ENCODE data around the gene FCAR. TPM values are rescaled to one million over a fixed set of nuclear protein-coding genes. Genes with fewer than 3 reads are reported as not detected.
"Not testable (repeated sequence)": the region's sequence is repeated elsewhere in the genome, so short reads cannot be mapped to it uniquely, and the experiment has no call there.

FCAR gene
- total and polyA plus RNA-seq, 4 donors = 0.18 to 9.1 TPM; not detected in 2

GRCh38 chr19:54921082-54921481 is 47.0 kb downstream of the FCAR start:
- no peaks in the 10 kb centered on the region for H3K27me3 ChIP-seq (ENCODE audit: control insufficient read depth, insufficient read depth, low read length)
- H3K36me3 ChIP-seq (ENCODE audit: control insufficient read depth, insufficient read depth, low read length) = no peaks in the 10 kb centered on the region
- no peak overlapping the region for H3K27ac ChIP-seq (ENCODE audit: low read depth, low read length)
- no peak overlapping the region for H3K4me3 ChIP-seq (ENCODE audit: low read depth, low read length)
- 80% methylated on average over 7 of the region's 7 CpGs for WGBS (ENCODE audit: insufficient coverage)
- H3K9me3 ChIP-seq (ENCODE audit: control insufficient read depth, insufficient read depth, low read length) = no peaks in the 10 kb centered on the region
- H3K4me1 ChIP-seq (ENCODE audit: control insufficient read depth, insufficient read depth, low read length) = peaks cover 2% of the 10 kb centered on the region
- no peak for DNase-seq (ENCODE audit: low read depth in 4 of 6, low spot score in 6 of 6)

GRCh38 chr19:54923276-54923675 is 49.2 kb downstream of the FCAR start:
- H3K4me3 ChIP-seq (ENCODE audit: low read depth, low read length) = no peak overlapping the region
- H3K4me1 ChIP-seq (ENCODE audit: control insufficient read depth, insufficient read depth, low read length) = peaks cover 2% of the 10 kb centered on the region
- H3K36me3 ChIP-seq (ENCODE audit: control insufficient read depth, insufficient read depth, low read length) = no peaks in the 10 kb centered on the region
- WGBS (ENCODE audit: insufficient coverage) = 68% methylated on average over 5 of the region's 9 CpGs
- H3K27me3 ChIP-seq (ENCODE audit: control insufficient read depth, insufficient read depth, low read length) = no peaks in the 10 kb centered on the region
- DNase-seq (ENCODE audit: low read depth in 4 of 6, low spot score in 6 of 6) = no peak
- H3K27ac ChIP-seq (ENCODE audit: low read depth, low read length) = no peak overlapping the region
- no peaks in the 10 kb centered on the region for H3K9me3 ChIP-seq (ENCODE audit: control insufficient read depth, insufficient read depth, low read length)

GRCh38 chr19:54928299-54928698 is 54.3 kb downstream of the FCAR start:
- no peaks in the 10 kb centered on the region for H3K36me3 ChIP-seq (ENCODE audit: control insufficient read depth, insufficient read depth, low read length)
- no peak overlapping the region for H3K27ac ChIP-seq (ENCODE audit: low read depth, low read length)
- no peaks in the 10 kb centered on the region for H3K27me3 ChIP-seq (ENCODE audit: control insufficient read depth, insufficient read depth, low read length)
- WGBS (ENCODE audit: insufficient coverage) = 96% methylated on average over 2 of the region's 2 CpGs
- no peak for DNase-seq (ENCODE audit: low read depth in 4 of 6, low spot score in 6 of 6)
- no peak overlapping the region for H3K4me3 ChIP-seq (ENCODE audit: low read depth, low read length)
- H3K9me3 ChIP-seq (ENCODE audit: control insufficient read depth, insufficient read depth, low read length) = peaks cover 3% of the 10 kb centered on the region
- no peaks in the 10 kb centered on the region for H3K4me1 ChIP-seq (ENCODE audit: control insufficient read depth, insufficient read depth, low read length)

GRCh38 chr19:54937926-54938325 is 63.9 kb downstream of the FCAR start:
- no peak for DNase-seq (ENCODE audit: low read depth in 4 of 6, low spot score in 6 of 6)
- 88% methylated on average over 9 of the region's 9 CpGs for WGBS (ENCODE audit: insufficient coverage)
- Histone ChIP-seq H3K4me3 (ENCODE audit: low read depth, low read length) (no peak overlapping the region), H3K36me3 (ENCODE audit: control insufficient read depth, insufficient read depth, low read length) (no peaks in the 10 kb centered on the region), H3K27ac (ENCODE audit: low read depth, low read length) (no peak overlapping the region), H3K27me3 (ENCODE audit: control insufficient read depth, insufficient read depth, low read length) (no peaks in the 10 kb centered on the region), H3K9me3 (ENCODE audit: control insufficient read depth, insufficient read depth, low read length) (no peaks in the 10 kb centered on the region), H3K4me1 (ENCODE audit: control insufficient read depth, insufficient read depth, low read length) (no peaks in the 10 kb centered on the region)

- Histone ChIP-seq H3K9me3 (ENCODE audit: control insufficient read depth, insufficient read depth, low read length) (no peaks in the 10 kb centered on the region), H3K27me3 (ENCODE audit: control insufficient read depth, insufficient read depth, low read length) (no peaks in the 10 kb centered on the region), H3K4me3 (ENCODE audit: low read depth, low read length) (no peak overlapping the region), H3K4me1 (ENCODE audit: control insufficient read depth, insufficient read depth, low read length) (no peaks in the 10 kb centered on the region), H3K27ac (ENCODE audit: low read depth, low read length) (no peak overlapping the region), H3K36me3 (ENCODE audit: control insufficient read depth, insufficient read depth, low read length) (no peaks in the 10 kb centered on the region)
- 79% methylated on average over 10 of the region's 11 CpGs for WGBS (ENCODE audit: insufficient coverage)
- DNase-seq (ENCODE audit: low read depth in 4 of 6, low spot score in 6 of 6) = no peak
Measured at GRCh38 chr19:54938906-54939305, 64.9 kb downstream of the FCAR start.

- H3K4me3 ChIP-seq (ENCODE audit: low read depth, low read length); DNase-seq (ENCODE audit: low read depth in 4 of 6, low spot score in 6 of 6); H3K9me3 ChIP-seq (ENCODE audit: control insufficient read depth, insufficient read depth, low read length); H3K4me1 ChIP-seq (ENCODE audit: control insufficient read depth, insufficient read depth, low read length); H3K27me3 ChIP-seq (ENCODE audit: control insufficient read depth, insufficient read depth, low read length); H3K27ac ChIP-seq (ENCODE audit: low read depth, low read length); H3K36me3 ChIP-seq (ENCODE audit: control insufficient read depth, insufficient read depth, low read length): not testable (repeated sequence)
- 68% methylated on average over 6 of the region's 28 CpGs for WGBS (ENCODE audit: insufficient coverage)
Measured at GRCh38 chr19:54939538-54939937, 65.5 kb downstream of the FCAR start.

Small RNA genes within 50 kb of the gene (small RNA-seq; reads per million reads assigned to genes)
- gene RNU6-222P (ENCODE audit: low replicate concordance) = 0.06 reads per million

Other genes with a start within 250 kb of the FCAR start
- 1 to 10 TPM in 1 of 2 donors, under 1 TPM in 1; 0.66 to 1.1 TPM for gene LILRB1, start 243.8 kb upstream of the FCAR start, total RNA-seq
- gene LILRB1, start 243.8 kb upstream of the FCAR start, polyA plus RNA-seq (ENCODE audit: insufficient read length in 2 of 2) = 1 to 10 TPM; 2.0 to 3.2 TPM
- gene LILRB4, start 211.2 kb upstream of the FCAR start, total RNA-seq = 1 to 10 TPM; 3.5 to 4.9 TPM
- gene LILRB4, start 211.2 kb upstream of the FCAR start, polyA plus RNA-seq (ENCODE audit: insufficient read length in 2 of 2) = 10 to 100 TPM; 11.8 to 15.5 TPM
- not detected for gene KIR3DL3, start 149.8 kb upstream of the FCAR start, total RNA-seq
- gene KIR3DL3, start 149.8 kb upstream of the FCAR start, polyA plus RNA-seq (ENCODE audit: insufficient read length in 2 of 2) = not detected
- not detected for gene KIR2DL3, start 135.7 kb upstream of the FCAR start, total RNA-seq
- gene KIR2DL3, start 135.7 kb upstream of the FCAR start, polyA plus RNA-seq (ENCODE audit: insufficient read length in 2 of 2) = not detected
- gene KIR2DL1, start 104.4 kb upstream of the FCAR start, total RNA-seq = not detected
- gene KIR2DL1, start 104.4 kb upstream of the FCAR start, polyA plus RNA-seq (ENCODE audit: insufficient read length in 2 of 2) = not detected
- gene KIR2DL4, start 70.6 kb upstream of the FCAR start, total RNA-seq = not detected
- not detected for gene KIR2DL4, start 70.6 kb upstream of the FCAR start, polyA plus RNA-seq (ENCODE audit: insufficient read length in 2 of 2)
- gene KIR3DL1, start 57.8 kb upstream of the FCAR start, total RNA-seq = not detected
- gene KIR3DL1, start 57.8 kb upstream of the FCAR start, polyA plus RNA-seq (ENCODE audit: insufficient read length in 2 of 2) = under 1 TPM in 1 of 2 donors, not detected in 1; 0.16 TPM
- gene KIR2DS4, start 41.6 kb upstream of the FCAR start, total RNA-seq = not detected
- gene KIR2DS4, start 41.6 kb upstream of the FCAR start, polyA plus RNA-seq (ENCODE audit: insufficient read length in 2 of 2) = not detected
- not detected for gene KIR3DL2, start 23.8 kb upstream of the FCAR start, total RNA-seq
- not detected for gene KIR3DL2, start 23.8 kb upstream of the FCAR start, polyA plus RNA-seq (ENCODE audit: insufficient read length in 2 of 2)
- under 1 TPM in 1 of 2 donors, not detected in 1; 0.17 TPM for gene NCR1, start 31.9 kb downstream of the FCAR start, total RNA-seq
- under 1 TPM in 1 of 2 donors, not detected in 1; 0.14 TPM for gene NCR1, start 31.9 kb downstream of the FCAR start, polyA plus RNA-seq (ENCODE audit: insufficient read length in 2 of 2)
- gene NLRP7, start 73.3 kb downstream of the FCAR start, total RNA-seq = not detected
- not detected for gene NLRP7, start 73.3 kb downstream of the FCAR start, polyA plus RNA-seq (ENCODE audit: insufficient read length in 2 of 2)
- gene NLRP2, start 92.1 kb downstream of the FCAR start, total RNA-seq = 1 to 10 TPM; 6.3 to 7.2 TPM
- gene NLRP2, start 92.1 kb downstream of the FCAR start, polyA plus RNA-seq (ENCODE audit: insufficient read length in 2 of 2) = 1 to 10 TPM; 3.4 to 9.2 TPM
- gene GP6, start 164.0 kb downstream of the FCAR start, total RNA-seq = under 1 TPM; 0.17 to 0.20 TPM
- gene GP6, start 164.0 kb downstream of the FCAR start, polyA plus RNA-seq (ENCODE audit: insufficient read length in 2 of 2) = 1 to 10 TPM in 1 of 2 donors, under 1 TPM in 1; 0.52 to 2.0 TPM
- gene RDH13, start 188.9 kb downstream of the FCAR start, total RNA-seq = 10 to 100 TPM; 16.6 to 18.8 TPM
- 10 to 100 TPM; 17.2 to 34.8 TPM for gene RDH13, start 188.9 kb downstream of the FCAR start, polyA plus RNA-seq (ENCODE audit: insufficient read length in 2 of 2)
- gene EPS8L1, start 201.6 kb downstream of the FCAR start, total RNA-seq = 1 to 10 TPM; 3.0 to 4.0 TPM
- gene EPS8L1, start 201.6 kb downstream of the FCAR start, polyA plus RNA-seq (ENCODE audit: insufficient read length in 2 of 2) = 10 to 100 TPM; 13.0 to 17.9 TPM
- gene PPP1R12C, start 243.4 kb downstream of the FCAR start, total RNA-seq = 10 to 100 TPM; 20.4 to 71.1 TPM
- gene PPP1R12C, start 243.4 kb downstream of the FCAR start, polyA plus RNA-seq (ENCODE audit: insufficient read length in 2 of 2) = 100 to 1,000 TPM; 108 to 128 TPM